ENCODE measurements around the gene RNF2. TPM values are rescaled to one million over a fixed set of nuclear protein-coding genes. Genes with fewer than 3 reads are reported as not detected.

The RNF2 gene
- total RNA-seq, 6 experiments from 2014 or later, result 4.2 to 9.1 (median 5.3) TPM

- Histone ChIP-seq H3K4me1 (peaks cover 0 to 3% (median 0%) of the 10 kb centered on the region in 4 donors), H3K4me3 (no peak overlapping the region), H3K9me3 (no peaks in the 10 kb centered on the region), H3K27me3 (no peaks in the 10 kb centered on the region), H3K36me3 (no peaks in the 10 kb centered on the region), H3K27ac (no peak overlapping the region)
- TF ChIP-seq CTCF (IDR thresholded peaks at IDR 0.05) (no peak), POLR2A (IDR thresholded peaks at IDR 0.05) (no peak)
- 77% methylated on average over 4 of the region's 4 CpGs for WGBS (ENCODE audit: insufficient coverage, low coverage, low lambda C conversion rate, missing lambda C conversion rate)
- DNase-seq, result no peak
- no peak for ATAC-seq
- intact Hi-C loops (cut with DNase I), result no loop called here
Measured at GRCh38 chr1:185039726-185040407, 5.5 kb upstream of the RNF2 start.

GRCh38 chr1:185040408-185040735, 5.0 kb upstream of the RNF2 start:
- no peak overlapping the region for H3K27ac ChIP-seq
- no peak for TF ChIP-seq CTCF (IDR thresholded peaks at IDR 0.05)
- no peak for TF ChIP-seq POLR2A (IDR thresholded peaks at IDR 0.05)
- WGBS (ENCODE audit: insufficient coverage, low coverage, low lambda C conversion rate, missing lambda C conversion rate), result 67% methylated on average over 1 of the region's 1 CpG
- no peaks in the 10 kb centered on the region for H3K9me3 ChIP-seq
- ATAC-seq (no peak), DNase-seq (no peak)
- peaks cover 0 to 4% (median 0%) of the 10 kb centered on the region in 4 donors for H3K4me1 ChIP-seq
- H3K4me3 ChIP-seq, result no peak overlapping the region
- no peaks in the 10 kb centered on the region for H3K36me3 ChIP-seq
- intact Hi-C loops (cut with DNase I), result no loop called here
- no peaks in the 10 kb centered on the region for H3K27me3 ChIP-seq

GRCh38 chr1:185041742-185042141, 3.6 kb upstream of the RNF2 start:
- TF ChIP-seq POLR2A (IDR thresholded peaks at IDR 0.05) (no peak), CTCF (IDR thresholded peaks at IDR 0.05) (no peak)
- Histone ChIP-seq H3K9me3 (no peaks in the 10 kb centered on the region), H3K27me3 (no peaks in the 10 kb centered on the region), H3K36me3 (no peaks in the 10 kb centered on the region), H3K4me1 (peaks cover 0 to 8% (median 3%) of the 10 kb centered on the region in 4 donors), H3K4me3 (no peak overlapping the region), H3K27ac (no peak overlapping the region)
- intact Hi-C loops (cut with DNase I), result no loop called here
- WGBS (ENCODE audit: insufficient coverage, low coverage, low lambda C conversion rate, missing lambda C conversion rate), result 29% methylated on average over 1 of the region's 1 CpG
- no peak for ATAC-seq
- DNase-seq, result no peak

GRCh38 chr1:185042737-185043136, 2.6 kb upstream of the RNF2 start:
- WGBS (ENCODE audit: insufficient coverage, low coverage, low lambda C conversion rate, missing lambda C conversion rate), result 77% methylated on average over 6 of the region's 6 CpGs
- Histone ChIP-seq H3K4me1 (peaks cover 0 to 13% (median 5%) of the 10 kb centered on the region in 4 donors), H3K27me3 (no peaks in the 10 kb centered on the region), H3K4me3 (no peak overlapping the region), H3K27ac (no peak overlapping the region), H3K36me3 (no peaks in the 10 kb centered on the region), H3K9me3 (no peaks in the 10 kb centered on the region)
- TF ChIP-seq POLR2A (IDR thresholded peaks at IDR 0.05), result no peak
- no peak for TF ChIP-seq CTCF (IDR thresholded peaks at IDR 0.05)
- ATAC-seq (no peak), DNase-seq (no peak)
- intact Hi-C loops (cut with DNase I), result no loop called here
